HG02763 (cell line): ENCODE results near the gene USP24.

Experiments used
- ATAC-seq: cut with Tn5 transposase; IDR thresholded peaks from one replicate; pipeline ENCODE4 v1.9.1; 2021; ENCODE audit warnings: mild to moderate bottlenecking, moderate library complexity; ENCODE audit not compliant: unreplicated experiment

Gene USP24

GRCh38 chr1:55073187-55073916, 141.8 kb downstream of the USP24 start:
- no peak for ATAC-seq

GRCh38 chr1:55071477-55071876, 143.7 kb downstream of the USP24 start:
- no peak for ATAC-seq

GRCh38 chr1:55070293-55071164, 144.6 kb downstream of the USP24 start:
- no peak for ATAC-seq

- ATAC-seq, result no peak
These were observed 145.9 kb downstream of the USP24 start for GRCh38 chr1:55069280-55069679.

- ATAC-seq, result no peak
These were observed 146.5 kb downstream of the USP24 start for GRCh38 chr1:55068638-55069037.

- no peak for ATAC-seq
These were observed 147.2 kb downstream of the USP24 start for GRCh38 chr1:55067914-55068313.

- ATAC-seq, result no peak
These were observed 148.0 kb downstream of the USP24 start for GRCh38 chr1:55067022-55067778.

GRCh38 chr1:55065648-55066047, 149.5 kb downstream of the USP24 start:
- ATAC-seq, result no peak

- no peak for ATAC-seq
These were observed 150.3 kb downstream of the USP24 start for GRCh38 chr1:55064861-55065263.

- ATAC-seq, result no peak
These were observed 151.0 kb downstream of the USP24 start for GRCh38 chr1:55064071-55064581.

- ATAC-seq, result no peak
These were observed 151.6 kb downstream of the USP24 start for GRCh38 chr1:55063577-55063942.

GRCh38 chr1:55062801-55063576, 152.2 kb downstream of the USP24 start:
- ATAC-seq, result no peak

- ATAC-seq, result no peak
These were observed 153.3 kb downstream of the USP24 start for GRCh38 chr1:55061706-55062321.

- no peak for ATAC-seq
These were observed 154.0 kb downstream of the USP24 start for GRCh38 chr1:55061000-55061705.

GRCh38 chr1:55060133-55060999, 154.8 kb downstream of the USP24 start:
- no peak for ATAC-seq

- no peak for ATAC-seq
These were observed 155.6 kb downstream of the USP24 start for GRCh38 chr1:55059302-55060132.

GRCh38 chr1:55057956-55058298, 157.2 kb downstream of the USP24 start:
- ATAC-seq, result no peak
